ENCODE data around the gene TM2D3.
A peak's percentile ranks its signal among the peaks of the same experiment; 100 is the strongest.

TM2D3 gene

GRCh38 chr15:101604124-101604874, 47.9 kb downstream of the TM2D3 start:
- Histone ChIP-seq H3K27ac (ENCODE audit: poor library complexity, severe bottlenecking) (no peak overlapping the region), H3K36me3 (ENCODE audit: low read depth) (no peaks in the 10 kb centered on the region), H3K4me1 (ENCODE audit: insufficient read depth, poor library complexity, severe bottlenecking) (no peaks in the 10 kb centered on the region), H3K27me3 (ENCODE audit: insufficient read depth, poor library complexity, severe bottlenecking) (no peaks in the 10 kb centered on the region), H3K4me3 (ENCODE audit: severe bottlenecking) (no peak overlapping the region), H3K9me3 (ENCODE audit: severe bottlenecking) (no peaks in the 10 kb centered on the region)
- ATAC-seq (ENCODE audit: low read depth) (no peak), DNase-seq (ENCODE audit: low spot score) (no peak)
- no peak for TF ChIP-seq CTCF (IDR thresholded peaks at IDR 0.05; ENCODE audit: poor library complexity, severe bottlenecking)

GRCh38 chr15:101602801-101603200, 49.4 kb downstream of the TM2D3 start:
- Histone ChIP-seq H3K36me3 (ENCODE audit: low read depth) (no peaks in the 10 kb centered on the region), H3K9me3 (ENCODE audit: severe bottlenecking) (no peaks in the 10 kb centered on the region), H3K27me3 (ENCODE audit: insufficient read depth, poor library complexity, severe bottlenecking) (no peaks in the 10 kb centered on the region), H3K4me3 (ENCODE audit: severe bottlenecking) (no peak overlapping the region), H3K4me1 (ENCODE audit: insufficient read depth, poor library complexity, severe bottlenecking) (no peaks in the 10 kb centered on the region), H3K27ac (ENCODE audit: poor library complexity, severe bottlenecking) (no peak overlapping the region)
- DNase-seq (ENCODE audit: low spot score) (no peak), ATAC-seq (ENCODE audit: low read depth) (no peak)
- TF ChIP-seq CTCF (IDR thresholded peaks at IDR 0.05; ENCODE audit: poor library complexity, severe bottlenecking) = no peak

- no peak for TF ChIP-seq CTCF (IDR thresholded peaks at IDR 0.05; ENCODE audit: poor library complexity, severe bottlenecking)
- DNase-seq (ENCODE audit: low spot score) (no peak), ATAC-seq (ENCODE audit: low read depth) (peak; percentile 64)
- Histone ChIP-seq H3K36me3 (ENCODE audit: low read depth) (no peaks in the 10 kb centered on the region), H3K27ac (ENCODE audit: poor library complexity, severe bottlenecking) (no peak overlapping the region), H3K27me3 (ENCODE audit: insufficient read depth, poor library complexity, severe bottlenecking) (no peaks in the 10 kb centered on the region), H3K4me3 (ENCODE audit: severe bottlenecking) (no peak overlapping the region), H3K4me1 (ENCODE audit: insufficient read depth, poor library complexity, severe bottlenecking) (no peaks in the 10 kb centered on the region), H3K9me3 (ENCODE audit: severe bottlenecking) (no peaks in the 10 kb centered on the region)
Observed at GRCh38 chr15:101600035-101600434, 52.1 kb downstream of the TM2D3 start.

- Histone ChIP-seq H3K9me3 (ENCODE audit: severe bottlenecking) (no peaks in the 10 kb centered on the region), H3K4me1 (ENCODE audit: insufficient read depth, poor library complexity, severe bottlenecking) (no peaks in the 10 kb centered on the region), H3K36me3 (ENCODE audit: low read depth) (no peaks in the 10 kb centered on the region), H3K4me3 (ENCODE audit: severe bottlenecking) (no peak overlapping the region), H3K27me3 (ENCODE audit: insufficient read depth, poor library complexity, severe bottlenecking) (no peaks in the 10 kb centered on the region), H3K27ac (ENCODE audit: poor library complexity, severe bottlenecking) (no peak overlapping the region)
- DNase-seq (ENCODE audit: low spot score) (no peak), ATAC-seq (ENCODE audit: low read depth) (no peak)
- no peak for TF ChIP-seq CTCF (IDR thresholded peaks at IDR 0.05; ENCODE audit: poor library complexity, severe bottlenecking)
Observed at GRCh38 chr15:101599091-101599490, 53.1 kb downstream of the TM2D3 start.

- H3K36me3 ChIP-seq (ENCODE audit: low read depth) = no peaks in the 10 kb centered on the region
- no peak; the same call in 2 of the 3 replicates for ATAC-seq (ENCODE audit: low read depth)
- H3K4me1 ChIP-seq (ENCODE audit: insufficient read depth, poor library complexity, severe bottlenecking) = no peaks in the 10 kb centered on the region
- H3K4me3 ChIP-seq (ENCODE audit: severe bottlenecking) = no peak overlapping the region
- no peaks in the 10 kb centered on the region for H3K27me3 ChIP-seq (ENCODE audit: insufficient read depth, poor library complexity, severe bottlenecking)
- TF ChIP-seq CTCF (IDR thresholded peaks at IDR 0.05; ENCODE audit: poor library complexity, severe bottlenecking) = no peak
- no peak overlapping the region for H3K27ac ChIP-seq (ENCODE audit: poor library complexity, severe bottlenecking)
- no peak for DNase-seq (ENCODE audit: low spot score)
- H3K9me3 ChIP-seq (ENCODE audit: severe bottlenecking) = no peaks in the 10 kb centered on the region
Observed at GRCh38 chr15:101597360-101597928, 54.7 kb downstream of the TM2D3 start.

Measured in RWPE2 (cell line).